Limb (tissue), 2 donors: ENCODE data around the gene NCK1.
"Not testable (repeated sequence)": the region's sequence is repeated elsewhere in the genome, so short reads cannot be mapped to it uniquely, and the experiment has no call there.

Source experiments
- DNase-seq, 2 donors: peaks; one replicate each; pipeline ENCODE4 v3.0.0-alpha.2; 2016; ENCODE audit errors: extremely low spot score in 2 of 2

Gene NCK1

GRCh38 chr3:136946978-136947377 lies 85.0 kb downstream of the NCK1 start:
- no peak for DNase-seq

GRCh38 chr3:136947477-136947876 lies 85.5 kb downstream of the NCK1 start:
- DNase-seq: no peak

GRCh38 chr3:136949146-136949545 lies 87.1 kb downstream of the NCK1 start:
- DNase-seq: no peak

- no peak for DNase-seq
Observed at GRCh38 chr3:136949708-136950107, 87.7 kb downstream of the NCK1 start.

- DNase-seq: no peak
Observed at GRCh38 chr3:136950623-136951022, 88.6 kb downstream of the NCK1 start.

GRCh38 chr3:136952292-136952691 lies 90.3 kb downstream of the NCK1 start:
- DNase-seq: no peak

GRCh38 chr3:136954251-136954650 lies 92.2 kb downstream of the NCK1 start:
- no peak for DNase-seq

- no peak for DNase-seq
Observed at GRCh38 chr3:136954980-136955780, 93.2 kb downstream of the NCK1 start.

- DNase-seq: no peak
Observed at GRCh38 chr3:136955813-136956212, 93.8 kb downstream of the NCK1 start.

GRCh38 chr3:136956971-136957370 lies 95.0 kb downstream of the NCK1 start:
- no peak for DNase-seq

- no peak for DNase-seq
Observed at GRCh38 chr3:136957751-136958288, 95.8 kb downstream of the NCK1 start, which contains the start of gene IL20RB. Gene IL20RB, plus strand, starts transcription at chr3:136957983. Its CDS starts 131 bp downstream, at chr3:136958114.

- DNase-seq: no peak
Observed at GRCh38 chr3:136958939-136959338, 96.9 kb downstream of the NCK1 start.

- no peak for DNase-seq
Observed at GRCh38 chr3:136959599-136959998, 97.6 kb downstream of the NCK1 start.

- DNase-seq: no peak
Observed at GRCh38 chr3:136960838-136961836, 99.1 kb downstream of the NCK1 start.

- DNase-seq: no peak
Observed at GRCh38 chr3:136962927-136963326, 100.9 kb downstream of the NCK1 start.

- DNase-seq: not testable (repeated sequence)
Observed at GRCh38 chr3:136969539-136969938, 107.5 kb downstream of the NCK1 start.

GRCh38 chr3:136973352-136973751 lies 111.3 kb downstream of the NCK1 start:
- DNase-seq: no peak

- no peak for DNase-seq
Observed at GRCh38 chr3:136974670-136975069, 112.7 kb downstream of the NCK1 start.

- DNase-seq: no peak
Observed at GRCh38 chr3:136979204-136979603, 117.2 kb downstream of the NCK1 start.

GRCh38 chr3:136979684-136980083 lies 117.7 kb downstream of the NCK1 start:
- no peak for DNase-seq

- no peak for DNase-seq
Observed at GRCh38 chr3:136982033-136982432, 120.0 kb downstream of the NCK1 start.
